OCI-LY7 (cell line): ENCODE data around the gene ANKRD34B. TPM values are rescaled to one million over a fixed set of nuclear protein-coding genes. Genes with fewer than 3 reads are reported as not detected.
"Not testable (repeated sequence)": the region's sequence is repeated elsewhere in the genome, so short reads cannot be mapped to it uniquely, and the experiment has no call there.

Experiments used
- BruUV-seq: library from RNA; stranded (reverse); fragments of 400-500 nt; replicated peaks from 2 replicates; lab custom pipeline; 2021; lab: Mats Ljungman, UMichigan
- CTCF ChIA-PET: fragments of 300-600 bp; sonication (Branson Sonifier 250); formaldehyde crosslinking; loops from one replicate; lab custom pipeline; 2022; ENCODE audit warnings: antibody characterized with exemption; ENCODE audit not compliant: unreplicated experiment; lab: Charles Lee
- POLR2A ChIA-PET: fragments of 300-600 bp; sonication (Branson Sonifier 250); formaldehyde crosslinking; loops from one replicate; lab custom pipeline; 2022; ENCODE audit warnings: antibody characterized with exemption; lab: Charles Lee
- DNase-seq: peaks from one replicate; pipeline ENCODE4 v3.0.0-alpha.2; 2015; ENCODE audit warnings: low spot score
- H2AFZ ChIP-seq: fragments of 200-600 bp; sonication (generic), shearing (Covaris generic); 2 replicates; pipeline ENCODE4 v1.6.1; 2014; ENCODE audit warnings: mild to moderate bottlenecking, antibody characterized with exemption, low read length, moderate library complexity
- H3K27ac ChIP-seq: fragments of 200-600 bp; sonication (generic); 2 replicates; pipeline ENCODE4 v1.5.1; 2014; ENCODE audit warnings: mixed run types, low read depth, mild to moderate bottlenecking, moderate library complexity, low read length, inconsistent platforms; ENCODE audit not compliant: poor library complexity, severe bottlenecking
- H3K36me3 ChIP-seq: fragments of 200-600 bp; sonication (generic); 2 replicates; pipeline ENCODE4 v1.6.1; 2014; ENCODE audit warnings: mild to moderate bottlenecking, antibody characterized with exemption, low read length, moderate library complexity, mixed read lengths; ENCODE audit not compliant: insufficient read depth
- H3K4me1 ChIP-seq: fragments of 200-600 bp; sonication (generic); 2 replicates; pipeline ENCODE4 v1.5.1; 2014; ENCODE audit warnings: mild to moderate bottlenecking, low read length; ENCODE audit not compliant: insufficient read depth, poor library complexity, severe bottlenecking
- H3K4me2 ChIP-seq: fragments of 200-600 bp; sonication (generic); 2 replicates; pipeline ENCODE4 v1.6.1; 2014; ENCODE audit warnings: mild to moderate bottlenecking, low read length
- H3K4me3 ChIP-seq: fragments of 200-600 bp; sonication (generic); 2 replicates; pipeline ENCODE4 v1.5.1; 2014; ENCODE audit warnings: mild to moderate bottlenecking, low read depth, low read length; ENCODE audit not compliant: poor library complexity, severe bottlenecking
- H3K79me2 ChIP-seq: fragments of 200-600 bp; sonication (generic); 2 replicates; pipeline ENCODE4 v1.6.1; 2016; ENCODE audit warnings: low read depth, mild to moderate bottlenecking, low read length, moderate library complexity, mixed read lengths; ENCODE audit not compliant: insufficient read depth
- H3K9me2 ChIP-seq: fragments of 200-600 bp; sonication (generic); 2 replicates; pipeline ENCODE4 v1.6.1; 2016; ENCODE audit warnings: mild to moderate bottlenecking, low read length, mixed read lengths; ENCODE audit not compliant: insufficient read depth
- H3K9me3 ChIP-seq: fragments of 200-600 bp; sonication (generic); 2 replicates; pipeline ENCODE4 v1.6.1; 2014; ENCODE audit warnings: mild to moderate bottlenecking, mixed run types, low read length, mixed read lengths
- H4K20me1 ChIP-seq: fragments of 200-600 bp; sonication (generic); 2 replicates; pipeline ENCODE4 v1.6.1; 2014; ENCODE audit warnings: mild to moderate bottlenecking, antibody characterized with exemption, low read length, moderate library complexity, mixed read lengths; ENCODE audit not compliant: insufficient read depth
- CTCF ChIP-seq: fragments of 200-600 bp; sonication (generic); conservative IDR thresholded peaks from 2 replicates; pipeline ENCODE4 v1.5.1; 2014; ENCODE audit warnings: mild to moderate bottlenecking, antibody characterized with exemption, low read length, moderate library complexity, mixed read lengths
- EZH2phosphoT487 ChIP-seq: fragments of 200-600 bp; sonication (generic); IDR thresholded peaks from 2 replicates; pipeline ENCODE4 v1.6.1; 2018; ENCODE audit warnings: low read depth, borderline replicate concordance, mild to moderate bottlenecking, mixed run types, antibody characterized with exemption, low read length, moderate library complexity, mixed read lengths
- intact Hi-C: fragments of 100-400 bp; cut with micrococcal nuclease; formaldehyde crosslinking; loops from one replicate; pipeline ENCODE4 v1.10.0; 2022; ENCODE audit not compliant: unreplicated experiment
- total RNA-seq, 2 experiments: library from RNA; depleted of rRNA in 1 of 2; stranded (reverse); fragments of >200 nt in 1 of 2; shearing (Covaris generic) in 1 of 2; gene quantifications; 2 replicates each; pipeline ENCODE4 v1.2.3, GENCODE V29; 2014 to 2022

The ANKRD34B gene
- total RNA-seq, 2 experiments from 2014 or later = not detected

- TF ChIP-seq EZH2phosphoT487 = no peak
- TF ChIP-seq CTCF = no peak
- Histone ChIP-seq H3K27ac (no peak overlapping the region), H4K20me1 (no peaks in the 10 kb centered on the region), H2AFZ (no peak overlapping the region), H3K4me3 (no peak overlapping the region), H3K4me2 (no peak overlapping the region), H3K9me3 (no peaks in the 10 kb centered on the region), H3K79me2 (no peaks in the 10 kb centered on the region), H3K9me2 (no peaks in the 10 kb centered on the region), H3K36me3 (no peaks in the 10 kb centered on the region), H3K4me1 (no peaks in the 10 kb centered on the region)
- CTCF ChIA-PET = no interaction called here
- intact Hi-C loops = no loop called here
- no TSS peak for BruUV-seq
- DNase-seq = no peak
- POLR2A ChIA-PET = interaction anchor here (0.5 to 0.7 kb wide), 2 partner anchors 144 to 1196 kb away, joined by 3 to 6 read pairs; no protein-coding TSS in a partner anchor
Observed at GRCh38 chr5:80588858-80589540, 18.9 kb upstream of the ANKRD34B start.

- Histone ChIP-seq H3K9me2 (no peaks in the 10 kb centered on the region), H3K36me3 (no peaks in the 10 kb centered on the region), H3K4me3 (no peak overlapping the region), H4K20me1 (no peaks in the 10 kb centered on the region), H3K27ac (no peak overlapping the region), H2AFZ (no peak overlapping the region), H3K4me2 (no peak overlapping the region), H3K4me1 (no peaks in the 10 kb centered on the region), H3K79me2 (no peaks in the 10 kb centered on the region), H3K9me3 (no peaks in the 10 kb centered on the region)
- TF ChIP-seq CTCF = no peak
- no peak for TF ChIP-seq EZH2phosphoT487
- ChIA-PET POLR2A (no interaction called here), CTCF (no interaction called here)
- intact Hi-C loops = no loop called here
- no TSS peak for BruUV-seq
- no peak for DNase-seq
Observed at GRCh38 chr5:80584770-80585169, 14.7 kb upstream of the ANKRD34B start.

- CTCF ChIA-PET, H2AFZ ChIP-seq, BruUV-seq, H3K27ac ChIP-seq, intact Hi-C loops, H3K9me2 ChIP-seq, H3K9me3 ChIP-seq, POLR2A ChIA-PET, H3K4me2 ChIP-seq, H3K79me2 ChIP-seq, H3K36me3 ChIP-seq, DNase-seq, H3K4me3 ChIP-seq, H3K4me1 ChIP-seq, H4K20me1 ChIP-seq: not testable (repeated sequence)
Observed at GRCh38 chr5:80580291-80580690, 10.2 kb upstream of the ANKRD34B start.
